Measurements from ENCODE around the gene KANK2. TPM values are rescaled to one million over a fixed set of nuclear protein-coding genes. Genes with fewer than 3 reads are reported as not detected.

KANK2 gene
- total and polyA plus RNA-seq, 8 donors: 179 to 286 (median 254) TPM

DNA sequence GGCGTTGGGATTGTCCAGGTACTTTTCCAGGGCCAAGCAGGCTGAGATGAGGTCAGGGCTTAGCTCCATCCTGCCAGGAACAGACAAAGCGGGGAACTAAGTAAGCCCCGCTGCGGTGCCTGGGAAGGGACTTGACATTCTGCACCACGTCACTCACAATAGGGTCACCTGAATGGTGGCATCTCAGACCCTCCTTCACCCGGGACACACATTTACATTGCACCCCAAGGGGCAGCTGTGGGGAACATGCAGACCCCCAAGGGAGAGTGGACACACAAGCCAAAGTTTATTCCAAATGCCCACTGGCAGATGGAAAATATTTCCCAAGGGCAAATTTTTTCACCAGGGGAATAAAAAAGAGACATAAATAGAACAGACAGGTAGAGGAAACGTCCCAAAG, 21.4 kb downstream of the KANK2 start:
- Histone ChIP-seq H3K4me3 (no peak overlapping the region), H3K27me3 (no peaks in the 10 kb centered on the region), H3K9me3 (no peaks in the 10 kb centered on the region), H3K36me3 (peaks cover 0 to 74% of the 10 kb centered on the region in 2 donors), H3K27ac (no peak overlapping the region), H3K4me1 (peaks cover 4 to 7% of the 10 kb centered on the region in 2 donors)
- intact Hi-C loops (cut with DNase I): no loop called here
- TF ChIP-seq CTCF (IDR thresholded peaks at IDR 0.05): no peak
- DNase-seq: no peak
- no peak for ATAC-seq

DNA sequence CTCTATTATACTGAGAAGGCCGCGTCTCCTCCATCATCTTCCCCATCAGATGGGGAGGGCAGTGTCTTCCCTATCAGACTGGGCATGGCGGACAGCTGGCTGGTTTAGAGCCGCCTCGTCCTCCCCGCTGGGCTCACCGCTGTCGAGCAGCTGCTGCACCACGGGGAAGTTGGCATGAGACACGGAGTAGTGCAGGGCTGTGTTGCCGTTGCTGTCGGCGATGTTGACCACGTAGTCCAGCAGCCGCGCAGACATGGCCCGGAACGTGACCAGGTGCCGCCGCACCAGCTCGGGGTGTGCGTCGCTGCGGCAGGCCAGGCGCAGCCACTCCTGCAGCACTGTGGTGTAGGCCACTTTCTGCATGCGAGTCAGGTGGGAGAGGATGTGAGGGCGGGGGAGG, 23.0 kb downstream of the KANK2 start:
- ATAC-seq (no peak), DNase-seq (no peak)
- Histone ChIP-seq H3K4me3 (no peak overlapping the region), H3K27ac (no peak overlapping the region), H3K4me1 (no peaks in the 10 kb centered on the region), H3K36me3 (peaks cover 0 to 90% of the 10 kb centered on the region in 2 donors), H3K9me3 (no peaks in the 10 kb centered on the region), H3K27me3 (no peaks in the 10 kb centered on the region)
- no peak for TF ChIP-seq CTCF (IDR thresholded peaks at IDR 0.05)
- intact Hi-C loops (cut with DNase I): no loop called here

GRCh38 chr19:11173516-11174155, 23.7 kb downstream of the KANK2 start:
- H3K27ac ChIP-seq: no peak overlapping the region
- H3K4me3 ChIP-seq: no peak overlapping the region
- DNase-seq (no peak), ATAC-seq (no peak)
- no peak for TF ChIP-seq CTCF (IDR thresholded peaks at IDR 0.05)
- peaks cover 0 to 94% of the 10 kb centered on the region in 2 donors for H3K36me3 ChIP-seq
- H3K4me1 ChIP-seq: no peaks in the 10 kb centered on the region
- intact Hi-C loops (cut with DNase I): no loop called here
- H3K27me3 ChIP-seq: no peaks in the 10 kb centered on the region
- no peaks in the 10 kb centered on the region for H3K9me3 ChIP-seq

- ATAC-seq: no peak
- no peak for TF ChIP-seq CTCF (IDR thresholded peaks at IDR 0.05)
- H3K4me1 ChIP-seq: no peaks in the 10 kb centered on the region
- no peaks in the 10 kb centered on the region for H3K9me3 ChIP-seq
- H3K27me3 ChIP-seq: no peaks in the 10 kb centered on the region
- intact Hi-C loops (cut with DNase I): no loop called here
- H3K36me3 ChIP-seq: peaks cover 0 to 94% of the 10 kb centered on the region in 2 donors
- H3K4me3 ChIP-seq: no peak overlapping the region
- H3K27ac ChIP-seq: no peak overlapping the region
- no peak for DNase-seq
Observed at GRCh38 chr19:11172576-11172975, 24.8 kb downstream of the KANK2 start.

DNA sequence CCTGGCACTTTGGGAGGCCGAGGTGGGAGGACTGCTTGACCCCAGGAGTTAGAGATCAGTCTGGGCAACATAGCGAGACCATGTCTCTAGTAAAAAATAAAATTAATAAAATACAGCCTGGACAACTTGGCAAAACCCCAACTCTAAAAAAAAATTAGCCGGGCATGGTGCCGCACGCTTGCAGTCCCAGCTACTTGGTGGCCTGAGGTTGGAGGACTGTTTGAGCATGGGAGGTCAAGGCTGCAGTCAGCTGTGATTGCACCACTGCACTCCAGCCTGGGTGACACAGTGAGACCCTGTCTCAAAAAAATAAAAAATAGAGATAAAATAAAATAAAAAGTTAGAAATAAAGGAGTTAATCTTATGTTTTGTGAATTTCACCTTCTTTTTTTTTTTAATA, 26.2 kb downstream of the KANK2 start:
- Histone ChIP-seq H3K4me1 (peaks cover 0 to 3% of the 10 kb centered on the region in 2 donors), H3K36me3 (peaks cover 0 to 91% of the 10 kb centered on the region in 2 donors), H3K27me3 (no peaks in the 10 kb centered on the region), H3K4me3 (no peak overlapping the region), H3K9me3 (no peaks in the 10 kb centered on the region), H3K27ac (no peak overlapping the region)
- intact Hi-C loops (cut with DNase I): no loop called here
- DNase-seq (no peak), ATAC-seq (no peak)
- no peak for TF ChIP-seq CTCF (IDR thresholded peaks at IDR 0.05)
